HepG2 (cell line): ENCODE measurements around the gene SNX21. TPM values are rescaled to one million over a fixed set of nuclear protein-coding genes. Genes with fewer than 3 reads are reported as not detected.

ENCODE experiments used
- BRD4 ChIP-seq: sonication (generic); formaldehyde crosslinking; IDR thresholded peaks from 2 replicates; pipeline ENCODE4 v1.4.0; 2020; ENCODE audit warnings: missing genetic modification reagents
- CREB1 ChIP-seq, 2 experiments: fragments of 450-650 bp in 1 of 2; IDR thresholded peaks; 2 replicates each; pipeline ENCODE4 v1.6.1; 2016 to 2017; ENCODE audit warnings: control low read depth in 1 of 2, mild to moderate bottlenecking in 1 of 2, missing compliant biosample characterization in 1 of 2, missing genetic modification characterization in 1 of 2
- HNRNPL ChIP-seq: fragments of 200-400 bp; formaldehyde crosslinking; IDR thresholded peaks from 2 replicates; pipeline ENCODE4 v1.6.1; 2017; ENCODE audit warnings: mild to moderate bottlenecking, low read depth, low read length
- KDM5B ChIP-seq: sonication (generic); formaldehyde crosslinking; IDR thresholded peaks from 2 replicates; pipeline ENCODE4 v1.4.0; 2020; ENCODE audit warnings: missing genetic modification reagents, mild to moderate bottlenecking, borderline replicate concordance
- MTF2 ChIP-seq: sonication (generic); formaldehyde crosslinking; IDR thresholded peaks from 2 replicates; pipeline ENCODE4 v1.5.0; 2020; ENCODE audit warnings: missing genetic modification reagents, borderline replicate concordance
- REL ChIP-seq: sonication (generic); formaldehyde crosslinking; conservative IDR thresholded peaks from 2 replicates; pipeline ENCODE4 v1.8.0; 2022; ENCODE audit warnings: mild to moderate bottlenecking, missing genetic modification reagents, moderate library complexity
- SMAD9 ChIP-seq: sonication (generic); formaldehyde crosslinking; IDR thresholded peaks from 2 replicates; pipeline ENCODE4 v1.5.1; 2020; ENCODE audit warnings: mild to moderate bottlenecking, missing genetic modification reagents
- TEAD3 ChIP-seq: optimal IDR thresholded peaks from 2 replicates; pipeline ENCODE3; 2016; ENCODE audit warnings: borderline replicate concordance
- ZBTB7B ChIP-seq: sonication (generic); formaldehyde crosslinking; IDR thresholded peaks from 2 replicates; pipeline ENCODE4 v1.4.0; 2020; ENCODE audit warnings: missing genetic modification reagents
- polyA plus RNA-seq, 8 experiments: library from polyadenylated mRNA; depleted of rRNA in 3 of 8; stranded (reverse) in 7 of 8; unstranded in 1 of 8; fragments of >200 nt; fragmentation: Illumina TruSeq in 4 of 8; extraction: Trizol in 4 of 8; gene quantifications; 2 replicates each; pipeline versions ENCODE4 v1.2.1 to v1.2.3, GENCODE V29; 2011 to 2016; ENCODE audit warnings: low read depth in 4 of 8, missing spikeins in 1 of 8, mixed read lengths in 1 of 8; ENCODE audit not compliant: insufficient read depth in 1 of 8
- total RNA-seq, 5 experiments: library from RNA; depleted of rRNA; stranded (reverse); fragments of >200 nt; fragmentation: Illumina TruSeq; extraction: Trizol; gene quantifications; 2 replicates each; pipeline ENCODE4 v1.2.3, GENCODE V29; 2016; ENCODE audit warnings: low read depth in 1 of 5
- TF ChIP-seq, protein P1 (sequence below): sonication (generic); formaldehyde crosslinking; IDR thresholded peaks from 2 replicates; pipeline ENCODE4 v1.4.0; 2020; ENCODE audit warnings: missing genetic modification reagents, borderline replicate concordance
- TF ChIP-seq, protein P2 (sequence below): sonication (generic); formaldehyde crosslinking; IDR thresholded peaks from 2 replicates; pipeline ENCODE4 v1.5.1; 2020; ENCODE audit warnings: mild to moderate bottlenecking, missing genetic modification reagents, moderate library complexity
- TF ChIP-seq, protein P3 (sequence below): sonication (generic); formaldehyde crosslinking; conservative IDR thresholded peaks from 2 replicates; pipeline ENCODE4 v1.8.0; 2022; ENCODE audit warnings: missing genetic modification reagents
- TF ChIP-seq, protein P4 (sequence below): sonication (generic); formaldehyde crosslinking; IDR thresholded peaks from 2 replicates; pipeline ENCODE4 v1.8.1; 2023; ENCODE audit warnings: mild to moderate bottlenecking, inconsistent platforms, moderate library complexity, missing genetic modification reagents, borderline replicate concordance
- TF ChIP-seq, protein P5 (sequence below), 2 experiments: sonication (generic) in 1 of 2; formaldehyde crosslinking in 1 of 2; IDR thresholded peaks; 2 replicates each; pipeline versions ENCODE4 v1.4.0 to v1.6.1; 2018 to 2020; ENCODE audit warnings: missing genetic modification reagents in 2 of 2, borderline replicate concordance in 1 of 2, low read depth in 1 of 2, mild to moderate bottlenecking in 1 of 2, missing biosample characterization in 1 of 2
- TF ChIP-seq, protein P6 (sequence below): sonication (generic); formaldehyde crosslinking; IDR thresholded peaks from 2 replicates; pipeline ENCODE4 v1.4.0; 2020; ENCODE audit warnings: missing genetic modification reagents

Gene SNX21
- total and polyA plus RNA-seq, 2 of the 13 experiments (the other 11 are each of a cell fraction or from before 2014, with no cell fraction given), result 7.7 to 12.8 TPM

DNA sequence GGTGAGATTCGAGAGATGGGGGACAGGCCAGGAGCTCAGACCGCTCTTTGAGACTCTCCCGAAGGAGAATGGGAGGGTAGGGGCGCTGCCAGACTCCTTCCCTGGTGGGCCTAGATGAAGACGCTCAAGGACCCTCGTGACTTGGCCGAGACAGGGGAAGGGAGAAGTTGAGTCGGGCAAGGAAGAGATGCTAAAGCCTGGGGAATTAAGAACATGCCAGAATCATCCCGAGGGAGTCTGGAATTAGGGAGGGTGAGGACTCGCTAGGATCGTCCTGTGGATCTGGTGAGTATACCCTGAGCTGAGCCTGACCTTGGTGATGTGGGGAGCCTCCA is 20.6 kb upstream of the SNX21 start (continued):
- TF ChIP-seq CREB1 (IDR thresholded peaks at IDR 0.05) (no peak), CREB1 (CRISPR knock-in tag; IDR thresholded peaks at IDR 0.05) (no peak), KDM5B (CRISPR knock-in tag) (no peak), REL (CRISPR knock-in tag) (no peak), HNRNPL (no peak), ZBTB7B (CRISPR knock-in tag) (no peak; the same call in 1 of the 2 replicates), TEAD3 (peak; percentile 6), BRD4 (CRISPR knock-in tag) (0 out of 2 replicates have a peak, but pooled peaks have one; percentile 10), SMAD9 (CRISPR knock-in tag) (no peak), MTF2 (CRISPR knock-in tag) (0 out of 2 replicates have a peak, but pooled peaks have one; percentile 34)
- TF ChIP-seq, protein P1, sequence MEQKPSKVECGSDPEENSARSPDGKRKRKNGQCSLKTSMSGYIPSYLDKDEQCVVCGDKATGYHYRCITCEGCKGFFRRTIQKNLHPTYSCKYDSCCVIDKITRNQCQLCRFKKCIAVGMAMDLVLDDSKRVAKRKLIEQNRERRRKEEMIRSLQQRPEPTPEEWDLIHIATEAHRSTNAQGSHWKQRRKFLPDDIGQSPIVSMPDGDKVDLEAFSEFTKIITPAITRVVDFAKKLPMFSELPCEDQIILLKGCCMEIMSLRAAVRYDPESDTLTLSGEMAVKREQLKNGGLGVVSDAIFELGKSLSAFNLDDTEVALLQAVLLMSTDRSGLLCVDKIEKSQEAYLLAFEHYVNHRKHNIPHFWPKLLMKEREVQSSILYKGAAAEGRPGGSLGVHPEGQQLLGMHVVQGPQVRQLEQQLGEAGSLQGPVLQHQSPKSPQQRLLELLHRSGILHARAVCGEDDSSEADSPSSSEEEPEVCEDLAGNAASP (CRISPR knock-in tag), result no peak
- TF ChIP-seq, protein P2, sequence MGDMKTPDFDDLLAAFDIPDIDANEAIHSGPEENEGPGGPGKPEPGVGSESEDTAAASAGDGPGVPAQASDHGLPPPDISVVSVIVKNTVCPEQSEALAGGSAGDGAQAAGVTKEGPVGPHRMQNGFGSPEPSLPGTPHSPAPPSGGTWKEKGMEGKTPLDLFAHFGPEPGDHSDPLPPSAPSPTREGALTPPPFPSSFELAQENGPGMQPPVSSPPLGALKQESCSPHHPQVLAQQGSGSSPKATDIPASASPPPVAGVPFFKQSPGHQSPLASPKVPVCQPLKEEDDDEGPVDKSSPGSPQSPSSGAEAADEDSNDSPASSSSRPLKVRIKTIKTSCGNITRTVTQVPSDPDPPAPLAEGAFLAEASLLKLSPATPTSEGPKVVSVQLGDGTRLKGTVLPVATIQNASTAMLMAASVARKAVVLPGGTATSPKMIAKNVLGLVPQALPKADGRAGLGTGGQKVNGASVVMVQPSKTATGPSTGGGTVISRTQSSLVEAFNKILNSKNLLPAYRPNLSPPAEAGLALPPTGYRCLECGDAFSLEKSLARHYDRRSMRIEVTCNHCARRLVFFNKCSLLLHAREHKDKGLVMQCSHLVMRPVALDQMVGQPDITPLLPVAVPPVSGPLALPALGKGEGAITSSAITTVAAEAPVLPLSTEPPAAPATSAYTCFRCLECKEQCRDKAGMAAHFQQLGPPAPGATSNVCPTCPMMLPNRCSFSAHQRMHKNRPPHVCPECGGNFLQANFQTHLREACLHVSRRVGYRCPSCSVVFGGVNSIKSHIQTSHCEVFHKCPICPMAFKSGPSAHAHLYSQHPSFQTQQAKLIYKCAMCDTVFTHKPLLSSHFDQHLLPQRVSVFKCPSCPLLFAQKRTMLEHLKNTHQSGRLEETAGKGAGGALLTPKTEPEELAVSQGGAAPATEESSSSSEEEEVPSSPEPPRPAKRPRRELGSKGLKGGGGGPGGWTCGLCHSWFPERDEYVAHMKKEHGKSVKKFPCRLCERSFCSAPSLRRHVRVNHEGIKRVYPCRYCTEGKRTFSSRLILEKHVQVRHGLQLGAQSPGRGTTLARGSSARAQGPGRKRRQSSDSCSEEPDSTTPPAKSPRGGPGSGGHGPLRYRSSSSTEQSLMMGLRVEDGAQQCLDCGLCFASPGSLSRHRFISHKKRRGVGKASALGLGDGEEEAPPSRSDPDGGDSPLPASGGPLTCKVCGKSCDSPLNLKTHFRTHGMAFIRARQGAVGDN (CRISPR knock-in tag), result 0 out of 2 replicates have a peak, but pooled peaks have one; percentile 56
- TF ChIP-seq, protein P3, sequence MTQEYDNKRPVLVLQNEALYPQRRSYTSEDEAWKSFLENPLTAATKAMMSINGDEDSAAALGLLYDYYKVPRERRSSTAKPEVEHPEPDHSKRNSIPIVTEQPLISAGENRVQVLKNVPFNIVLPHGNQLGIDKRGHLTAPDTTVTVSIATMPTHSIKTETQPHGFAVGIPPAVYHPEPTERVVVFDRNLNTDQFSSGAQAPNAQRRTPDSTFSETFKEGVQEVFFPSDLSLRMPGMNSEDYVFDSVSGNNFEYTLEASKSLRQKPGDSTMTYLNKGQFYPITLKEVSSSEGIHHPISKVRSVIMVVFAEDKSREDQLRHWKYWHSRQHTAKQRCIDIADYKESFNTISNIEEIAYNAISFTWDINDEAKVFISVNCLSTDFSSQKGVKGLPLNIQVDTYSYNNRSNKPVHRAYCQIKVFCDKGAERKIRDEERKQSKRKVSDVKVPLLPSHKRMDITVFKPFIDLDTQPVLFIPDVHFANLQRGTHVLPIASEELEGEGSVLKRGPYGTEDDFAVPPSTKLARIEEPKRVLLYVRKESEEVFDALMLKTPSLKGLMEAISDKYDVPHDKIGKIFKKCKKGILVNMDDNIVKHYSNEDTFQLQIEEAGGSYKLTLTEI (CRISPR knock-in tag), result no peak
- TF ChIP-seq, protein P4, sequence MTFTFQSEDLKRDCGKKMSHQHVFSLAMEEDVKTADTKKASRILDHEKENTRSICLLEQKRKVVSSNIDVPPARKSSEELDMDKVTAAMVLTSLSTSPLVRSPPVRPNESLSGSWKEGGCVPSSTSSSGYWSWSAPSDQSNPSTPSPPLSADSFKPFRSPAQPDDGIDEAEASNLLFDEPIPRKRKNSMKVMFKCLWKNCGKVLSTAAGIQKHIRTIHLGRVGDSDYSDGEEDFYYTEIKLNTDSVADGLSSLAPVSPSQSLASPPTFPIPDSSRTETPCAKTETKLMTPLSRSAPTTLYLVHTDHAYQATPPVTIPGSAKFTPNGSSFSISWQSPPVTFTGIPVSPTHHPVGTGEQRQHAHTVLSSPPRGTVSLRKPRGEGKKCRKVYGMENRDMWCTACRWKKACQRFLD (CRISPR knock-in tag), result 0 out of 2 replicates have a peak, but pooled peaks have one; percentile 42
- TF ChIP-seq, protein P5, sequence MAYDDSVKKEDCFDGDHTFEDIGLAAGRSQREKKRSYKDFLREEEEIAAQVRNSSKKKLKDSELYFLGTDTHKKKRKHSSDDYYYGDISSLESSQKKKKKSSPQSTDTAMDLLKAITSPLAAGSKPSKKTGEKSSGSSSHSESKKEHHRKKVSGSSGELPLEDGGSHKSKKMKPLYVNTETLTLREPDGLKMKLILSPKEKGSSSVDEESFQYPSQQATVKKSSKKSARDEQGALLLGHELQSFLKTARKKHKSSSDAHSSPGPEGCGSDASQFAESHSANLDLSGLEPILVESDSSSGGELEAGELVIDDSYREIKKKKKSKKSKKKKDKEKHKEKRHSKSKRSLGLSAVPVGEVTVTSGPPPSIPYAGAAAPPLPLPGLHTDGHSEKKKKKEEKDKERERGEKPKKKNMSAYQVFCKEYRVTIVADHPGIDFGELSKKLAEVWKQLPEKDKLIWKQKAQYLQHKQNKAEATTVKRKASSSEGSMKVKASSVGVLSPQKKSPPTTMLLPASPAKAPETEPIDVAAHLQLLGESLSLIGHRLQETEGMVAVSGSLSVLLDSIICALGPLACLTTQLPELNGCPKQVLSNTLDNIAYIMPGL (CRISPR knock-in tag; IDR thresholded peaks at IDR 0.05; ENCODE audit: borderline replicate concordance in 1 of 2, low read depth in 1 of 2), result 0 out of 4 replicates have a peak, but pooled peaks of 1 of the 2 experiments have one; percentile 48
- TF ChIP-seq, protein P6, sequence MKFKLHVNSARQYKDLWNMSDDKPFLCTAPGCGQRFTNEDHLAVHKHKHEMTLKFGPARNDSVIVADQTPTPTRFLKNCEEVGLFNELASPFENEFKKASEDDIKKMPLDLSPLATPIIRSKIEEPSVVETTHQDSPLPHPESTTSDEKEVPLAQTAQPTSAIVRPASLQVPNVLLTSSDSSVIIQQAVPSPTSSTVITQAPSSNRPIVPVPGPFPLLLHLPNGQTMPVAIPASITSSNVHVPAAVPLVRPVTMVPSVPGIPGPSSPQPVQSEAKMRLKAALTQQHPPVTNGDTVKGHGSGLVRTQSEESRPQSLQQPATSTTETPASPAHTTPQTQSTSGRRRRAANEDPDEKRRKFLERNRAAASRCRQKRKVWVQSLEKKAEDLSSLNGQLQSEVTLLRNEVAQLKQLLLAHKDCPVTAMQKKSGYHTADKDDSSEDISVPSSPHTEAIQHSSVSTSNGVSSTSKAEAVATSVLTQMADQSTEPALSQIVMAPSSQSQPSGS (CRISPR knock-in tag), result no peak
